Upper lobe of left lung (tissue), 4 donors: ENCODE data around the gene FOXC2.

Source experiments
- CTCF ChIP-seq, 6 experiments: fragments of 450-650 bp in 4 of 6; fragments of 200-600 bp in 2 of 6; sonication (generic) in 2 of 6; IDR thresholded peaks; one replicate each; pipeline ENCODE4 v1.5.1; 2016 to 2019; ENCODE audit warnings: antibody characterized with exemption in 6 of 6
- POLR2A ChIP-seq, 4 donors: fragments of 450-650 bp; IDR thresholded peaks; one replicate each; pipeline ENCODE4 v1.5.1; 2016 to 2017; ENCODE audit warnings: antibody characterized with exemption in 4 of 4, mild to moderate bottlenecking in 2 of 4
- POLR2AphosphoS5 ChIP-seq, 2 donors: sonication (generic); formaldehyde crosslinking; IDR thresholded peaks; one replicate each; pipeline ENCODE4 v1.5.1; 2017; ENCODE audit warnings: antibody characterized with exemption in 2 of 2

GRCh38 chr16:86597126-86597879, 30.7 kb downstream of the FOXC2 start:
- TF ChIP-seq CTCF (IDR thresholded peaks at IDR 0.05), result no peak
- no peak for TF ChIP-seq POLR2A (IDR thresholded peaks at IDR 0.05)
- TF ChIP-seq POLR2AphosphoS5 (IDR thresholded peaks at IDR 0.05), result no peak
